Measurements from ENCODE around the gene CRTAC1.
"Not testable (repeated sequence)": the region's sequence is repeated elsewhere in the genome, so short reads cannot be mapped to it uniquely, and the experiment has no call there.

The CRTAC1 gene

GRCh38 chr10:97869091-97870042, 161.1 kb downstream of the CRTAC1 start:
- DNase-seq (ENCODE audit: low read depth): peak; percentile 88

GRCh38 chr10:97868134-97868685, 162.2 kb downstream of the CRTAC1 start:
- DNase-seq (ENCODE audit: low read depth): no peak

GRCh38 chr10:97867220-97867800, 163.1 kb downstream of the CRTAC1 start:
- no peak for DNase-seq (ENCODE audit: low read depth)

GRCh38 chr10:97866524-97867219, 163.7 kb downstream of the CRTAC1 start:
- DNase-seq (ENCODE audit: low read depth): no peak

GRCh38 chr10:97865488-97865887, 164.9 kb downstream of the CRTAC1 start:
- peak; percentile 6 for DNase-seq (ENCODE audit: low read depth)

- no peak for DNase-seq (ENCODE audit: low read depth)
Measured at GRCh38 chr10:97863808-97864207, 166.6 kb downstream of the CRTAC1 start.

- DNase-seq (ENCODE audit: low read depth): no peak
Measured at GRCh38 chr10:97861924-97862323, 168.5 kb downstream of the CRTAC1 start.

- peak; percentile 83 for DNase-seq (ENCODE audit: low read depth)
Measured at GRCh38 chr10:97861097-97861750, 169.2 kb downstream of the CRTAC1 start.

GRCh38 chr10:97858001-97858439, 172.4 kb downstream of the CRTAC1 start:
- DNase-seq (ENCODE audit: low read depth): no peak

- no peak for DNase-seq (ENCODE audit: low read depth)
Measured at GRCh38 chr10:97854743-97855142, 175.7 kb downstream of the CRTAC1 start.

- no peak for DNase-seq (ENCODE audit: low read depth)
Measured at GRCh38 chr10:97852840-97853405, 177.5 kb downstream of the CRTAC1 start.

- DNase-seq (ENCODE audit: low read depth): no peak
Measured at GRCh38 chr10:97852277-97852676, 178.1 kb downstream of the CRTAC1 start.

GRCh38 chr10:97851341-97852001, 178.9 kb downstream of the CRTAC1 start:
- no peak for DNase-seq (ENCODE audit: low read depth)

- DNase-seq (ENCODE audit: low read depth): no peak
Measured at GRCh38 chr10:97850446-97850845, 180.0 kb downstream of the CRTAC1 start.

GRCh38 chr10:97849687-97850402, 180.6 kb downstream of the CRTAC1 start, which contains the start of gene GOLGA7B:
Gene GOLGA7B, plus strand, starts transcription at chr10:97849843. Its CDS starts 461 bp downstream, at chr10:97850304.
- peak; percentile 36 for DNase-seq (ENCODE audit: low read depth)

- no peak for DNase-seq (ENCODE audit: low read depth)
Measured at GRCh38 chr10:97849103-97849686, 181.2 kb downstream of the CRTAC1 start.

GRCh38 chr10:97844678-97845077, 185.7 kb downstream of the CRTAC1 start:
- no peak for DNase-seq (ENCODE audit: low read depth)

- DNase-seq (ENCODE audit: low read depth): not testable (repeated sequence)
Measured at GRCh38 chr10:97843972-97844371, 186.4 kb downstream of the CRTAC1 start.

GRCh38 chr10:97843281-97843671, 187.1 kb downstream of the CRTAC1 start:
- DNase-seq (ENCODE audit: low read depth): no peak

Measured in EH (cell line).